ENCODE measurements around the gene CYP19A1.

DNA sequence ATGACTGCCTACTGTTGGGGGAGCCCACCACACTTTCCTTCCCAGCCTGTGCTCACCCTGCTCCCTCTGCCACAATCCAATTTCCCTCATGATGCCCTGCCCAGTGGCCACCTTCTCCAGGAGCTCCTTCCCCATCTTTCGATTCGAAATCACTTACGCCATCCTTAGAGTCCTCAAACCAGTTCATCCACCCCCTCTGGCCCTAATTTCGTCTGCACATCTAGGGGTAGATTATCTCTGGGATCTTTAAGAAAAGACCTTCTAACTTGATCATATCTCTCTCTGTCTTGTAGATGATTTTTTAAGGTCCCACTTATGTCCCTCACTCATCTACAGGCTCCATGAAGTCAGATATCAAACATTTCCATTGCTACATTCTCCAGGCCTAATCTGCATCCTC is 17.1 kb downstream of the CYP19A1 start:
- TF ChIP-seq, protein P1, sequence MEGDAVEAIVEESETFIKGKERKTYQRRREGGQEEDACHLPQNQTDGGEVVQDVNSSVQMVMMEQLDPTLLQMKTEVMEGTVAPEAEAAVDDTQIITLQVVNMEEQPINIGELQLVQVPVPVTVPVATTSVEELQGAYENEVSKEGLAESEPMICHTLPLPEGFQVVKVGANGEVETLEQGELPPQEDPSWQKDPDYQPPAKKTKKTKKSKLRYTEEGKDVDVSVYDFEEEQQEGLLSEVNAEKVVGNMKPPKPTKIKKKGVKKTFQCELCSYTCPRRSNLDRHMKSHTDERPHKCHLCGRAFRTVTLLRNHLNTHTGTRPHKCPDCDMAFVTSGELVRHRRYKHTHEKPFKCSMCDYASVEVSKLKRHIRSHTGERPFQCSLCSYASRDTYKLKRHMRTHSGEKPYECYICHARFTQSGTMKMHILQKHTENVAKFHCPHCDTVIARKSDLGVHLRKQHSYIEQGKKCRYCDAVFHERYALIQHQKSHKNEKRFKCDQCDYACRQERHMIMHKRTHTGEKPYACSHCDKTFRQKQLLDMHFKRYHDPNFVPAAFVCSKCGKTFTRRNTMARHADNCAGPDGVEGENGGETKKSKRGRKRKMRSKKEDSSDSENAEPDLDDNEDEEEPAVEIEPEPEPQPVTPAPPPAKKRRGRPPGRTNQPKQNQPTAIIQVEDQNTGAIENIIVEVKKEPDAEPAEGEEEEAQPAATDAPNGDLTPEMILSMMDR (IDR thresholded peaks at IDR 0.05; ENCODE audit: low read length), result no peak
- TF ChIP-seq EZH2 (IDR thresholded peaks at IDR 0.05; ENCODE audit: borderline replicate concordance, low read length), result no peak

Measured in OCI-LY1 (cell line).